SK-N-MC (cell line): ENCODE results near the gene RBM45.

Experiments used
- EZH2 ChIP-seq: fragments of 200-600 bp; sonication (generic); IDR thresholded peaks from one replicate; pipeline ENCODE4 v1.6.1; 2017; ENCODE audit warnings: antibody characterized with exemption
- POLR2AphosphoS5 ChIP-seq: IDR thresholded peaks from 2 replicates; pipeline ENCODE4 v1.6.1; 2012; ENCODE audit warnings: mild to moderate bottlenecking, low read depth, low read length, borderline replicate concordance

DNA sequence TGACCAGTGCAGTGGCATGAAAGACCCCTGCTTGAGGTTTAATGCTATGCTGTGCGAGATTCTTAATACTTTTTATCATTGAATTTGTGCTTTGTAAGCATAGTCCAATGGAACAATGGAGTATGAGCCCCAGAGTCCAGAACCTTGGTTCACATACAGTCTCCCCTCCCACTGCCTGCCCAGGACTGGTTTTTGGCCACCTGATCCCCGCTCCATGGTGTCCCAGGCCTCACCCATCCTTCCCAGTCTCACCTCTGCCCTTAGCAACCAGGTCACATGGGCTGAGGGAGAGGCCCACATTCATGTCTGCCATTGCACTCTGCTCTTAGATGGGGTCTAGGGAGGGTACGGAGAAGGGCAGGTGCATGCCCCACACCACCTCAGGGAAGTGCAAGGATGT, 45.9 kb upstream of the RBM45 start:
- TF ChIP-seq POLR2AphosphoS5 (no peak), EZH2 (no peak)
